SH-SY5Y (cell line): Measurements from ENCODE around the gene KMT2B.

Experiments
- GATA2 ChIP-seq: IDR thresholded peaks from 2 replicates; pipeline ENCODE4 v1.6.1; 2011; ENCODE audit warnings: mild to moderate bottlenecking, low read depth, low read length
- GATA3 ChIP-seq: IDR thresholded peaks from 2 replicates; pipeline ENCODE4 v1.6.1; 2011; ENCODE audit warnings: low read depth, mild to moderate bottlenecking, low read length, moderate library complexity

- TF ChIP-seq GATA2 (no peak), GATA3 (no peak)
Measured at GRCh38 chr19:35775298-35776101, 57.7 kb downstream of the KMT2B start, which contains the start of gene ARHGAP33.
